Mononuclear cell (primary cell): ENCODE data around the gene NR1H4. TPM values are rescaled to one million over a fixed set of nuclear protein-coding genes. Genes with fewer than 3 reads are reported as not detected.
"Not testable (repeated sequence)": the region's sequence is repeated elsewhere in the genome, so short reads cannot be mapped to it uniquely, and the experiment has no call there.

Experiments used
- H3K27me3 ChIP-seq: 2 replicates; pipeline ENCODE4 v1.6.0; 2011; ENCODE audit warnings: low read length, control low read depth; ENCODE audit not compliant: insufficient read depth
- H3K4me1 ChIP-seq: 2 replicates; pipeline ENCODE4 v1.5.1; 2011; ENCODE audit warnings: mild to moderate bottlenecking, low read length, control low read depth; ENCODE audit not compliant: insufficient read depth
- H3K4me3 ChIP-seq: 2 replicates; pipeline ENCODE4 v1.5.1; 2011; ENCODE audit warnings: mild to moderate bottlenecking, low read length, moderate library complexity
- H3K9me3 ChIP-seq: 2 replicates; pipeline ENCODE4 v1.5.1; 2011; ENCODE audit warnings: low read depth, mild to moderate bottlenecking, control low read depth, low read length
- total RNA-seq: library from RNA; depleted of rRNA; stranded (reverse); fragments of >200 nt; gene quantifications from one replicate; pipeline ENCODE4 v1.2.3, GENCODE V29; 2012

The NR1H4 gene
- total RNA-seq, 1 donor = 0.10 TPM

- Histone ChIP-seq H3K9me3 (no peaks in the 10 kb centered on the region), H3K4me1 (no peaks in the 10 kb centered on the region), H3K4me3 (no peak overlapping the region), H3K27me3 (no peaks in the 10 kb centered on the region)
These were observed 15.7 kb downstream of the NR1H4 start for GRCh38 chr12:100489251-100489820.

GRCh38 chr12:100490056-100490455, 16.4 kb downstream of the NR1H4 start:
- Histone ChIP-seq H3K4me3 (no peak overlapping the region), H3K4me1 (no peaks in the 10 kb centered on the region)

GRCh38 chr12:100491104-100491503, 17.4 kb downstream of the NR1H4 start:
- Histone ChIP-seq H3K4me3 (no peak overlapping the region), H3K4me1 (no peaks in the 10 kb centered on the region), H3K9me3 (no peaks in the 10 kb centered on the region), H3K27me3 (no peaks in the 10 kb centered on the region)

More at GRCh38 chr12:100490056-100490455, 16.4 kb downstream of the NR1H4 start:
- Histone ChIP-seq H3K9me3 (no peaks in the 10 kb centered on the region), H3K27me3 (no peaks in the 10 kb centered on the region)

- H3K4me3 ChIP-seq = no peak overlapping the region
- H3K27me3 ChIP-seq = no peaks in the 10 kb centered on the region
- no peaks in the 10 kb centered on the region for H3K9me3 ChIP-seq
- H3K4me1 ChIP-seq = no peaks in the 10 kb centered on the region
These were observed 19.8 kb downstream of the NR1H4 start for GRCh38 chr12:100493396-100494012.

GRCh38 chr12:100494026-100494425, 20.4 kb downstream of the NR1H4 start:
- no peaks in the 10 kb centered on the region for H3K4me1 ChIP-seq
- no peaks in the 10 kb centered on the region for H3K27me3 ChIP-seq
- H3K9me3 ChIP-seq = no peaks in the 10 kb centered on the region

GRCh38 chr12:100494538-100494937, 20.9 kb downstream of the NR1H4 start:
- Histone ChIP-seq H3K9me3 (no peaks in the 10 kb centered on the region), H3K27me3 (no peaks in the 10 kb centered on the region), H3K4me3 (no peak overlapping the region), H3K4me1 (no peaks in the 10 kb centered on the region)

More at GRCh38 chr12:100494026-100494425, 20.4 kb downstream of the NR1H4 start:
- no peak overlapping the region for H3K4me3 ChIP-seq

GRCh38 chr12:100497105-100497795, 23.6 kb downstream of the NR1H4 start:
- H3K4me1 ChIP-seq = no peaks in the 10 kb centered on the region
- no peaks in the 10 kb centered on the region for H3K9me3 ChIP-seq
- no peak overlapping the region for H3K4me3 ChIP-seq
- no peaks in the 10 kb centered on the region for H3K27me3 ChIP-seq

- H3K27me3 ChIP-seq = no peaks in the 10 kb centered on the region
- no peaks in the 10 kb centered on the region for H3K4me1 ChIP-seq
- no peak overlapping the region for H3K4me3 ChIP-seq
- H3K9me3 ChIP-seq = no peaks in the 10 kb centered on the region
These were observed 24.5 kb downstream of the NR1H4 start for GRCh38 chr12:100498141-100498540.

GRCh38 chr12:100499416-100499815, 25.8 kb downstream of the NR1H4 start:
- Histone ChIP-seq H3K27me3 (no peaks in the 10 kb centered on the region), H3K9me3 (no peaks in the 10 kb centered on the region), H3K4me1 (no peaks in the 10 kb centered on the region), H3K4me3 (no peak overlapping the region)

- not testable (repeated sequence) for H3K4me1 ChIP-seq, H3K4me3 ChIP-seq, H3K9me3 ChIP-seq, H3K27me3 ChIP-seq
These were observed 29.1 kb downstream of the NR1H4 start for GRCh38 chr12:100502718-100503117.

GRCh38 chr12:100503228-100503628, 29.6 kb downstream of the NR1H4 start:
- Histone ChIP-seq H3K4me1 (no peaks in the 10 kb centered on the region), H3K27me3 (no peaks in the 10 kb centered on the region), H3K9me3 (no peaks in the 10 kb centered on the region), H3K4me3 (no peak overlapping the region)

- Histone ChIP-seq H3K4me1 (no peaks in the 10 kb centered on the region), H3K9me3 (no peaks in the 10 kb centered on the region), H3K4me3 (no peak overlapping the region), H3K27me3 (no peaks in the 10 kb centered on the region)
These were observed 31.1 kb downstream of the NR1H4 start for GRCh38 chr12:100504804-100505203.

GRCh38 chr12:100508751-100509150, 35.1 kb downstream of the NR1H4 start:
- H3K4me3 ChIP-seq = no peak overlapping the region
- H3K4me1 ChIP-seq = no peaks in the 10 kb centered on the region
- no peaks in the 10 kb centered on the region for H3K9me3 ChIP-seq
- H3K27me3 ChIP-seq = no peaks in the 10 kb centered on the region

GRCh38 chr12:100512692-100513091, 39.0 kb downstream of the NR1H4 start:
- no peak overlapping the region for H3K4me3 ChIP-seq
- H3K4me1 ChIP-seq = no peaks in the 10 kb centered on the region
- no peaks in the 10 kb centered on the region for H3K27me3 ChIP-seq
- H3K9me3 ChIP-seq = no peaks in the 10 kb centered on the region

- Histone ChIP-seq H3K9me3 (no peaks in the 10 kb centered on the region), H3K27me3 (no peaks in the 10 kb centered on the region), H3K4me3 (no peak overlapping the region)
These were observed 42.3 kb downstream of the NR1H4 start for GRCh38 chr12:100515968-100516367.

GRCh38 chr12:100518376-100518775, 44.7 kb downstream of the NR1H4 start:
- no peaks in the 10 kb centered on the region for H3K9me3 ChIP-seq
- no peaks in the 10 kb centered on the region for H3K27me3 ChIP-seq
- H3K4me1 ChIP-seq = no peaks in the 10 kb centered on the region
- H3K4me3 ChIP-seq = no peak overlapping the region

More at GRCh38 chr12:100515968-100516367, 42.3 kb downstream of the NR1H4 start:
- H3K4me1 ChIP-seq = no peaks in the 10 kb centered on the region
